KOPT-K1 (cell line): ENCODE measurements around the gene CRYBG2.
A peak's percentile ranks its signal among the peaks of the same experiment; 100 is the strongest.

ENCODE experiments used
- H3K27ac ChIP-seq: fragments of 200-600 bp; sonication (generic); 2 replicates; pipeline ENCODE4 v1.5.1; 2016; ENCODE audit warnings: antibody characterized with exemption, mild to moderate bottlenecking, low read depth, low read length; ENCODE audit not compliant: poor library complexity, severe bottlenecking
- H3K36me3 ChIP-seq: fragments of 200-600 bp; sonication (generic); 2 replicates; pipeline ENCODE4 v1.5.1; 2017; ENCODE audit warnings: antibody characterized with exemption, mild to moderate bottlenecking, low read length, moderate library complexity; ENCODE audit not compliant: insufficient read depth
- H3K9me3 ChIP-seq: fragments of 200-600 bp; sonication (generic); 2 replicates; pipeline ENCODE4 v1.5.1; 2017; ENCODE audit warnings: antibody characterized with exemption, low read length, mild to moderate bottlenecking; ENCODE audit not compliant: insufficient read depth, poor library complexity, severe bottlenecking

Gene CRYBG2

DNA sequence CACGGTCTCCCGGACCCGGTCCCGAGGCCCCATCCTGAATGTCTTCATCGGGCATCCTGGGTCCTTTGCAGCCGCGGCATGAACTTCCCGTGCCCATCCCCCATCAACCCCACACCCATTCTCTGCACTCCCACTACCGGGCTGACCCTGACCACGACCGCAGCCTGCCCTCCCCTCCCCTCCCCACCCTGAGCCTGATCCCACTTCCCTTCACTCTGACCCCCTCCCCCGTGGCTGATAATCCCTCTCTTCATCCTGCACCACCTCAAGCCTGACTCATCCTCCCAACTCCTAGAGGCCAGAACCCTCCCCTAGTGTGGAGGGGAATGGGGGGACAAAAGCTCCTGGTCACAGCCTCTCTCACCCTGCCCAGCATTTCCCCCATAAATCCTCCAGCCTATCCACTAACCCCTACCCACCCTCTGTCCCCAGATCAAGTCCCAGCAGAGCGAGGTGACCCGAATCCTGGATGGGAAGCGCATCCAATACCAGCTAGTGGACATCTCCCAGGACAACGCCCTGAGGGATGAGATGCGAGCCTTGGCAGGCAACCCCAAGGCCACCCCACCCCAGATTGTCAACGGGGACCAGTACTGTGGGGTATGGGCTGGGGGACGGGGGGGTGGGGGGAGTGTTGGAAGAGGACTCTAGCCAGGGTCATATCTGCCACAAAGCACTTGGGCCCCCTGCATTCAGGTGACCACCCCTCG lies 73.4 kb downstream of the CRYBG2 start:
- no peaks in the 10 kb centered on the region for H3K9me3 ChIP-seq
- peaks cover 62% of the 10 kb centered on the region for H3K36me3 ChIP-seq
- peak overlapping the region; percentile 73 for H3K27ac ChIP-seq

DNA sequence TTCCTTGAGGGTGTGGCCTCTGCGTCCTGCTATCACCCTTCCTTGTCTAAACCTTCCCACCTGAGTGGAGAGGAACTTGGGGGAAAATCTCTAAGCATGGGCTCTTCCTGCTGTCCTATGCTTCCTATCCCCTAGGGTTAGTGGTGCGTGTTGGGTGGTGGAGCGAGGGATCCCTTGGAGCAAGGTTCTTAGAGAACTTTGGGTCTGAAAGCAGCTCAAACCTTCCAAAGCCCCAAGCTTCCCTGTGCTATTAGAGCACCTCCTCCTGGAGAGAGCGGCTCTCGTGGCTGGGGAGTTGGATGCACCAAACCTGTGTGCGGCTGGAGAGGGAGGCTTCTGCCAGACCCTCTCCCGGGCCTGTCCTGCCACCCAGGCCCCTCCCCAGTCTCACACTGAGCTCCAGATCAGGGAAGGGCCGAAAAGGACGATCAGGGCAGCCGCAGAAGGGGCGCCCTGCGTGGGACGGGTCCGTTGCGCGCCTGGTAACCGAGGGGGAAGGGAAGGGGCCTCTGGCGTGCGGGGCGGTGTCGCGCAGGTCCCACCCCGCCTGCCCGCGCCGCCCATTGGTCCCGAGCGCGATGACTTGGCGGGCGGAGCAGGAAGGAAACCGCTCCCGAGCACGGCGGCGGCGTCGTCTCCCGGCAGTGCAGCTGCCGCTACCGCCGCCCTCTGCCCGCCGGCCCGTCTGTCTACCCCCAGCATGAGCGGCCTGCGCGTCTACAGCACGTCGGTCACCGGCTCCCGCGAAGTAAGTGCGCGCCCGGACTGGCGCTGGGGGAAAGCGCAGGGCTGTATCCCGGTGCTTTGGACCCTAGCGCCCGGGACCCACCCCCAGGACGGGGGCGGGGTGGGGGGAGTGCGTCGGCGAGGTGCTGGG lies 74.2 kb downstream of the CRYBG2 start, which contains the start of gene SH3BGRL3:
Gene SH3BGRL3 (plus strand): TSS at position 631 of the 877 bp plus-strand sequence. CDS start 70 bp downstream, at position 701.
- H3K27ac ChIP-seq, result peak within 1 kb of the TSS; percentile 73
- H3K9me3 ChIP-seq, result no peaks in the 10 kb centered on the region

DNA sequence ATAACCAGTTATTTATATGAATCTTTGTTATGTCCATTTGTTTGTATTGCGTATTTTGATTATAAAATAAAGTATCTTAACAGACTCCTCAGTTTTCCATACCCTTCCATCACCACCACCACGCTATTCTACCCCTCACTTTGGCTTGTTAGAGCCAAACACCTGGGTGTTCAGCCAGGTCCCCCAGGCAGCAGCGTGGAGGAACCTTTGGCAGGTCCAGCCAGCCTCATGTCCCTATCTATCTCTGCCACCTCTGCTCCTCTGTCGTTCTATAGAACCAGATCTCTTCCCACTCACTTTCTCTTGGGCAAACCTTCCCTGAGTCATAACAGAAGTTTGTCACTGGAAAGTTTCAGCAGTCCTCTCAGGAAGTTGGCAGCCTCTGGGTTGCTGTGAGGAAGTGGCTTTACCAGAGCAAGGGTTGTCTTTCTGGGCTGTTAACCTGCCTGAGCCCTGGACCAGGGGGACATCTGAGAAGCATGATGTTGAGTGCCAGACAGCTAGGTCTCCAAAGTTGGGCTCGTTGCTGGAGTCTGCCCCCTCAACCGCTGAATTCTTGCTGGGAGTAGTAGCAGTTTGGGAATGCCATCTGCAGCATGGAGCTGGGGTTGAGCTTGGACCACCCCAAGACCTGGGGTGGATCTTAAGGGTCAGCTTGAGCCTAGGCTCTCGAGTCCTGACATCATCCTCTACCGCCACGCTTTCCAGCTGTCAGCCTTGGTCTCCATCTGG lies 75.0 kb downstream of the CRYBG2 start:
- H3K9me3 ChIP-seq, result no peaks in the 10 kb centered on the region
- peak overlapping the region; percentile 73 for H3K27ac ChIP-seq
- H3K36me3 ChIP-seq, result peaks cover 78% of the 10 kb centered on the region

More for the DNA sequence above, 74.2 kb downstream of the CRYBG2 start, which contains the start of gene SH3BGRL3:
- H3K36me3 ChIP-seq, result peaks cover 70% of the 10 kb centered on the region

DNA sequence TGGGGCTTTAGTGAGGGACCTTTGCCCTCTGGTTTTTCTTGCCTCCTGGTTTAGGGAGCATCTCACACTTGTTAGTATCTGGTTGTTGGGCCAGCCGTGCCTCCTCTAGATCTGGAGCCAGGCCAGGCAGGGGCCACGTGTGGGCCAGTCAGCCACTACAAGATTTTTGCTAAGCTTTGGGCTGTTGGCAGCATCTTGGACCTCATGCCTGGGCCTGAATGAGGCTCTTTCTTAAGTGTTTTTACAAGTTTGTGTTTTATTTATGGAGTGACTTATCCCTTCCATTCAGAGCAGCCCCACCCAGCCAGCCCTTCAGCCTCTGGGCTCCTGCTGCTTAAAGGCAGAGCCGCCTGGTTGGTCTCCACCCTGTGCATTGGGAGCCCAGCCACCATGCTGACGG lies 75.6 kb downstream of the CRYBG2 start:
- H3K9me3 ChIP-seq, result no peaks in the 10 kb centered on the region
- peak overlapping the region; percentile 13 for H3K27ac ChIP-seq
- peaks cover 79% of the 10 kb centered on the region for H3K36me3 ChIP-seq

DNA sequence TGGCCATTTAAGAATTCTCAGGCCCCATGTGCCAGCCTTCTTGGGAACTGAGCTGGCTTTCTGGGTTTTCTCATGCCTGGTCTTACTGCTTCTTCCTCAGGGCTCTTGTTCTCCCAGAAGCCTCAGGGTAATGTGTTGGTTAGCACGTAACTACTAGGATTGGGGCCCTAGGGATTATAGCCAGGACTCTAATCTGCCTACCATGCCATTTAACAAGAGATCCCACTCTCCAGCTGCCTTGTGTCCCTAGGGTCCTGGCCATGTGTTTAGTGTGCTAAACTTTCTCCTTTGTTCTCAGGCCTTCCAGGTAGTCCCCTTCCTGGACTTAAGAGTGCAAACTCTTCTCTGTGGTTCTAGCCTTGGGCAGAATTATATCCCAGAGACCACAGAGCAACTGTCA lies 76.2 kb downstream of the CRYBG2 start:
- Histone ChIP-seq H3K36me3 (peaks cover 80% of the 10 kb centered on the region), H3K9me3 (no peaks in the 10 kb centered on the region), H3K27ac (peak overlapping the region; percentile 13)

DNA sequence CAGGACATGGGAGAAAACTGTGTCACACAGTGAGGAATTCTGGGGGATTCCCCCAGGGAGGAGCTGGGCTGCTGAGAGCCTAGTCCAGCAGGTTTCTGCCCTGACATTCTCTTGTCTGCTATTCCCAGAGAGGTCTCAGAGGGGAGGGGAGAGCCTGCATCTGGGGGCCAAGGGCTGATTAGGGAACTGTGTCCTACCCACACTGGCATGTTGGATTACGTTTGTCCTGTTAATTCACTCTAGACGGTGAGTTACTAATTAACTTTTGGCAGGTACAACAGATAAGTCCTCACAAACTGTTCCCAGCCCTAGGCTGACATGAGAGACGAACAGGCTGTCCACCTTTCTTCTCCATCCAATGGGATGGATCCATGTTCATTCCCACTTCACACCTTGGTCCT lies 76.7 kb downstream of the CRYBG2 start:
- Histone ChIP-seq H3K9me3 (no peaks in the 10 kb centered on the region), H3K27ac (no peak overlapping the region), H3K36me3 (peaks cover 81% of the 10 kb centered on the region)

DNA sequence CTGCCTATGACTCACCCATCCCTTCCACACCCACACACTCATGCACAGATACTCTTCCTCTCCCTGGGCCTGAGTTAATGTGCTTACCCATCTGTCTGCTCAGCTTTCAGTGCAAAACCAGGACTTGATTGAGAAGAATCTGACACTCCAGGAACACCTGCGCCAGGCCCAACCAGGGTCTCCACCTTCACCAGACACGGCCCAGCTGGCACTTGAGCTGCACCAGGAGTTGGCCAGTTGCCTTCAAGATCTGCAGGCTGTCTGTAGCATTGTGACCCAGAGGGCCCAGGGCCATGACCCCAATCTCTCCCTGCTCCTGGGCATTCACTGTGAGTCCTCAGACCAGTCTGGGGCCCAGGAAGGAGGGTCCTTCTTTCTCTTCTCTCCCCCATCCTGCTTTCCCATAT lies 77.5 kb downstream of the CRYBG2 start:
- peak overlapping the region; percentile 9 for H3K27ac ChIP-seq
- peaks cover 81% of the 10 kb centered on the region for H3K36me3 ChIP-seq
- H3K9me3 ChIP-seq, result no peaks in the 10 kb centered on the region

DNA sequence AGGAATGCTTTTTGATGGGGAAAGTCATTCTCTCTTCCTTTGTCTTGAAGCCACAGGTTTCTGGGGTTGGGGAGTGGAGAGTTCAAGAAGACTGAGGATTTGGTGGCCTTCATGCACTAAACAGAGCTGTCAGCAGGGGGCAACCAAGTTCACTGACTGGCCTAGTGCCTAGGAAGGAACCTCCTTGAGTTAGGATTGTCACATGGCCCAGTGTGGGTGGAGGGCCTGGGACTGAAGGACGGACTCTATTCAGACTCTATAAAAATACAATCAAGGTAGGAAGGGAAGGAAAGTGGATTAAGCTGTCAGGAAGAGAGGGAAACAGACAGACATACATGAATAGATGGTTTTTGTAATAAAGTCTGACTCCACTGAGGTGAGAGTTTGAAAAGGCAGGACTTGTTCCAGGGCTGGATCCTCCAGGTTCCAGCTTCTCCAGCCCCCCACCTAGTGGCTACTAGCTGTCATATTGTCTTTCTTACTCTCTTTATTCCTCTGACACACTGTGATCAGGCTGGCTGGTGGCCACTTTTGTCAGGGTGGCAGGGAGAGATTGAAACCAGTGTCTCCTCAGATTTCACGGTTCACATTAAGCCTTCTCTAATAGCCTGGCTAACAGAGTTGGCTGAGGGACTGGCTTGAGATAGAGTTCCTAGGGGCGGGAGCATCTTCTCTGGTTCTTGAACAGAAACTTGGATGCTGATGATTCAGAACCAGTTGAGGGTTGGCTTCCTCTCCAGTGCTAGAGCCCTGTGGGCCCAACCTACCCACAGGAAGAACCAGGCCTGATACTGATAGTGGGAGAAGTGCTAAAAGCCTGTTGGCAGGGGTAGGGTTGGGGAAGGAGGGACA lies 78.1 kb downstream of the CRYBG2 start:
- Histone ChIP-seq H3K36me3 (peaks cover 81% of the 10 kb centered on the region), H3K9me3 (no peaks in the 10 kb centered on the region), H3K27ac (peak overlapping the region; percentile 9)

DNA sequence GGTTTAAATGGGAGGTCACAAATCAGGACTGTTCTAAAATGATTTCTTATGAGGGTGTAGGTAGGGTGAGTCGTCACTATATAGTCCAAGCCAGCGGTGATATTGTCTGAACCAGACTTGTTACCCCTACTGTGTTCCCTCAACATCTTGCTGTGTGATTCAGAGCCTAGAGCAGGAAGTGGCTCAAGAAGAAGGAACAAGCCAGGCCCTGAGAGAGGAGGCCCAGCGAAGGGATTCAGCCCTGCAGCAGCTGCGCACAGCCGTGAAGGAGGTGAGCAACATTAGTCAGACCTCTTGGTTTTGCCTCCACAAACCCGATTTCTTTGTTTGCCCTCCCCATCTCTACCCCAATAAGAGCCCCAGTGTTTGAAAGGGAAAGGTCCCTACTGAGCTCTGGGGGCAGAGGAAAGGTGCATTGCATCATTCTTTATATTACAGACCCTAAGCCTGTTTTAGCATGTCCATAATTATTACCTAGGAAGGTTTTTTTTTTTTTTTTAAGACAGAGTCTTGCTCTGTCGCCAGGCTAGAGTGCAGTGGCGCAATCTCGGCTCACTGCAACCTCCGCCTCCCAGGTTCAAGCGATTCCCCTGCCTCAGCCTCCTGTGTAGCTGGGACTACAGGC lies 79.0 kb downstream of the CRYBG2 start:
- Histone ChIP-seq H3K27ac (no peak overlapping the region), H3K36me3 (peaks cover 89% of the 10 kb centered on the region)

More for the DNA sequence above, 79.0 kb downstream of the CRYBG2 start:
- no peaks in the 10 kb centered on the region for H3K9me3 ChIP-seq
